Activated CD8-positive, alpha-beta T cell treated with anti-CD3 and anti-CD28 coated beads for 36 hours (primary cell): Measurements from ENCODE around the gene ATXN1. TPM values are rescaled to one million over a fixed set of nuclear protein-coding genes. Genes with fewer than 3 reads are reported as not detected.

Source experiments
- ATAC-seq: fragments of 200-7000 bp; cut with Tn5 transposase; one replicate; pipeline ENCODE4 v1.10.0; 2021; ENCODE audit warnings: mild to moderate bottlenecking, moderate library complexity
- CTCF ChIA-PET: fragments of 350-600 bp; sonication (Branson Sonifier 250); formaldehyde crosslinking; loops from one replicate; lab custom pipeline; 2021; ENCODE audit warnings: antibody characterized with exemption; lab: Charles Lee
- POLR2A ChIA-PET: fragments of 350-600 bp; sonication (Branson Sonifier 250); formaldehyde crosslinking; loops from one replicate; lab custom pipeline; 2021; ENCODE audit warnings: antibody characterized with exemption; lab: Charles Lee
- DNase-seq: peaks from one replicate; pipeline ENCODE4 v3.0.0-alpha.2; 2020
- H3K27ac Mint-ChIP-seq: one replicate; pipeline ENCODE4 v1.8.0; 2021; ENCODE audit warnings: mild to moderate bottlenecking, mixed read lengths
- H3K27me3 Mint-ChIP-seq: one replicate; pipeline ENCODE4 v1.8.0; 2021; ENCODE audit warnings: mixed read lengths
- H3K36me3 Mint-ChIP-seq: one replicate; pipeline ENCODE4 v1.8.0; 2021; ENCODE audit warnings: low read depth, mixed read lengths
- H3K4me1 Mint-ChIP-seq: one replicate; pipeline ENCODE4 v1.8.0; 2021; ENCODE audit warnings: low read depth, mixed read lengths
- H3K4me3 Mint-ChIP-seq: one replicate; pipeline ENCODE4 v1.8.0; 2021; ENCODE audit warnings: mild to moderate bottlenecking, moderate library complexity, mixed read lengths
- H3K9me3 Mint-ChIP-seq: one replicate; pipeline ENCODE4 v1.8.0; 2021; ENCODE audit warnings: mixed read lengths
- CTCF ChIP-seq: fragments of 200-600 bp; IDR thresholded peaks from one replicate; pipeline ENCODE4 v1.8.0; 2022; ENCODE audit warnings: antibody characterized with exemption, mild to moderate bottlenecking
- intact Hi-C: fragments of 100-400 bp; cut with micrococcal nuclease; formaldehyde crosslinking; loops from one replicate; pipeline ENCODE4 v1.10.0; 2022
- total RNA-seq, 2 experiments: library from RNA; stranded (reverse); gene quantifications; one replicate each; pipeline ENCODE4 v1.2.3, GENCODE V29; 2021

Gene ATXN1
- total RNA-seq, 2 experiments from 2014 or later = 35.4 to 40.8 TPM

- POLR2A ChIA-PET = interaction anchor here (0.7 kb wide), 1 partner anchor 14 kb away, joined by 3 read pairs; no protein-coding TSS in a partner anchor
- ATAC-seq (no peak), DNase-seq (no peak)
- no peak overlapping the region for H3K27ac Mint-ChIP-seq
- peaks cover 68% of the 10 kb centered on the region for H3K4me1 Mint-ChIP-seq
- H3K27me3 Mint-ChIP-seq = no peaks in the 10 kb centered on the region
- no peak for TF ChIP-seq CTCF
- CTCF ChIA-PET = interaction anchor here (1.1 to 2.7 kb wide), 2 partner anchors 22 to 26 kb away, joined by 3 to 9 read pairs; no protein-coding TSS in a partner anchor
- intact Hi-C loops = no loop called here
- H3K9me3 Mint-ChIP-seq = no peaks in the 10 kb centered on the region
- peaks cover 38% of the 10 kb centered on the region for H3K36me3 Mint-ChIP-seq
- no peak overlapping the region for H3K4me3 Mint-ChIP-seq
These were observed 23.3 kb downstream of the ATXN1 start for GRCh38 chr6:16737925-16738324.

- no peak overlapping the region for H3K27ac Mint-ChIP-seq
- no peak for TF ChIP-seq CTCF
- no peaks in the 10 kb centered on the region for H3K9me3 Mint-ChIP-seq
- ChIA-PET POLR2A (interaction anchor here (0.6 to 1.0 kb wide), 2 partner anchors 8 to 25 kb away, joined by 3 read pairs; no protein-coding TSS in a partner anchor), CTCF (interaction anchor here (1.1 to 2.7 kb wide), 3 partner anchors 21 to 38 kb away, joined by 3 to 9 read pairs (median 4); no protein-coding TSS in a partner anchor)
- H3K4me3 Mint-ChIP-seq = no peak overlapping the region
- intact Hi-C loops = no loop called here
- no peak for ATAC-seq
- no peaks in the 10 kb centered on the region for H3K27me3 Mint-ChIP-seq
- H3K36me3 Mint-ChIP-seq = peaks cover 43% of the 10 kb centered on the region
- DNase-seq = no peak
- peaks cover 67% of the 10 kb centered on the region for H3K4me1 Mint-ChIP-seq
These were observed 24.1 kb downstream of the ATXN1 start for GRCh38 chr6:16736856-16737775.

- H3K27me3 Mint-ChIP-seq = no peaks in the 10 kb centered on the region
- H3K9me3 Mint-ChIP-seq = no peaks in the 10 kb centered on the region
- H3K4me1 Mint-ChIP-seq = peaks cover 64% of the 10 kb centered on the region
- ChIA-PET CTCF (no interaction called here), POLR2A (no interaction called here)
- H3K36me3 Mint-ChIP-seq = peaks cover 44% of the 10 kb centered on the region
- ATAC-seq (no peak), DNase-seq (no peak)
- H3K4me3 Mint-ChIP-seq = no peak overlapping the region
- intact Hi-C loops = no loop called here
- no peak for TF ChIP-seq CTCF
- no peak overlapping the region for H3K27ac Mint-ChIP-seq
These were observed 26.2 kb downstream of the ATXN1 start for GRCh38 chr6:16735014-16735413.

- no peaks in the 10 kb centered on the region for H3K27me3 Mint-ChIP-seq
- ATAC-seq = no peak
- peaks cover 42% of the 10 kb centered on the region for H3K36me3 Mint-ChIP-seq
- no peak for DNase-seq
- CTCF ChIA-PET = interaction anchor here (0.8 to 3.1 kb wide), 10 partner anchors 8 to 401 kb away, joined by 3 to 16 read pairs (median 4); partner anchors contain the start of gene ATXN1
- intact Hi-C loops = no loop called here
- POLR2A ChIA-PET = interaction anchor here (0.6 to 3.8 kb wide), 7 partner anchors 8 to 410 kb away, joined by 3 to 18 read pairs (median 4); partner anchors contain the start of gene ATXN1
- H3K27ac Mint-ChIP-seq = peak overlapping the region; percentile 87
- H3K4me1 Mint-ChIP-seq = peaks cover 77% of the 10 kb centered on the region
- TF ChIP-seq CTCF = no peak
- no peaks in the 10 kb centered on the region for H3K9me3 Mint-ChIP-seq
- no peak overlapping the region for H3K4me3 Mint-ChIP-seq
These were observed 28.2 kb downstream of the ATXN1 start for GRCh38 chr6:16733085-16733484.
